Osteoblast (primary cell): ENCODE measurements around the gene TMPRSS3. TPM values are rescaled to one million over a fixed set of nuclear protein-coding genes. Genes with fewer than 3 reads are reported as not detected.

Experiments used
- DNase-seq: peaks from one replicate; pipeline ENCODE4 v3.0.0; 2011; ENCODE audit warnings: low spot score, mixed read lengths; ENCODE audit not compliant: insufficient read length; ENCODE audit errors: missing footprints
- H2AFZ ChIP-seq: 2 replicates; pipeline ENCODE4 v1.6.0; 2011; ENCODE audit warnings: mild to moderate bottlenecking, low read length
- H3K27ac ChIP-seq: 2 replicates; pipeline ENCODE4 v1.5.1; 2011; ENCODE audit warnings: mild to moderate bottlenecking, low read depth, low read length, moderate library complexity
- H3K27me3 ChIP-seq: 2 replicates; pipeline ENCODE4 v1.6.0; 2012; ENCODE audit warnings: mild to moderate bottlenecking, control low read depth, inconsistent platforms, low read length, moderate library complexity; ENCODE audit not compliant: insufficient read depth
- H3K36me3 ChIP-seq: 2 replicates; pipeline ENCODE4 v1.5.1; 2011; ENCODE audit warnings: mild to moderate bottlenecking, low read length, control low read depth, moderate library complexity; ENCODE audit not compliant: insufficient read depth
- H3K4me1 ChIP-seq: 2 replicates; pipeline ENCODE4 v1.5.1; 2011; ENCODE audit warnings: mild to moderate bottlenecking, low read length, control low read depth, moderate library complexity; ENCODE audit not compliant: insufficient read depth
- H3K4me2 ChIP-seq: 2 replicates; pipeline ENCODE4 v1.6.0; 2011; ENCODE audit warnings: mild to moderate bottlenecking, low read length; ENCODE audit not compliant: insufficient read depth
- H3K4me3 ChIP-seq: fragments of 200-600 bp; sonication (generic); 3 replicates; pipeline ENCODE4 v1.5.1; 2012; ENCODE audit warnings: mild to moderate bottlenecking, low read length, inconsistent platforms; ENCODE audit not compliant: insufficient read depth
- H3K79me2 ChIP-seq: 2 replicates; pipeline ENCODE4 v1.6.0; 2012; ENCODE audit warnings: mild to moderate bottlenecking, low read length, control low read depth, inconsistent platforms; ENCODE audit not compliant: insufficient read depth
- H3K9me3 ChIP-seq: 2 replicates; pipeline ENCODE4 v1.5.1; 2011; ENCODE audit warnings: low read depth, low read length, control low read depth
- H4K20me1 ChIP-seq: 2 replicates; pipeline ENCODE4 v1.6.0; 2012; ENCODE audit warnings: mild to moderate bottlenecking, low read length, control low read depth; ENCODE audit not compliant: insufficient read depth
- total RNA-seq: library from RNA; depleted of rRNA; stranded (reverse); fragments of >200 nt; gene quantifications from 2 replicates; pipeline ENCODE4 v1.2.3, GENCODE V29; 2012
- TF ChIP-seq, protein P1 (sequence below): IDR thresholded peaks from 2 replicates; pipeline ENCODE4 v1.5.1; 2011; ENCODE audit warnings: mild to moderate bottlenecking, low read depth, low read length, moderate library complexity; ENCODE audit errors: extremely low read depth

The TMPRSS3 gene
- total RNA-seq, 1 donor = not detected

DNA sequence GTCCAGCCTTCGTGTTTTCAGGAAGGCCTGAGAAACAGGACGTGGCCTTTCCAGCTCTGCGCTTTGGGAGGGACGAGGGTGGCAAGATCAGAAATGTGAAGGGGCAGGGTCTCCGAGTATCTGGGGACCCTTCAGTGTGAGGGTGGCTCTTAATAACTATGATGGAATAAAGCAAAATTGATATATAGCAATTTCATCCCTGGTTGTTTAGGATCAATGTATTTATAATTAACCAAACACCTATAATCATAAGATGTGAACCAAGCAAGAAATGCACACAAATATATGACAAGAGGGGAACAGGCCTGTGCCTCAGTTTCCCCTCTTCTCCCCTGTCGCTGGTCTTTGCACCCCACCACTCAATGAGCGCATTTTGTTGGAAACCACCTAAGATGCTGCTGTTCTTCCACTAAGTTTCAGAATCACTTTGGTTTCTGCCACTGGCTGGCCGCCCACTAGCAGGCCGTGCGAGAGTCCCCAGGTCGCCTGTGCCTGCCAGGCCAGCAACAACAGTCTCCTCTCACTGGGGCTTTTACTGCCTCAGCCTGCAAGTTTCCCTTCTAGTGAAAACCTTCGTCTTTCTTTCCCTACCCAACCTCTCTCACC, 44.4 kb upstream of the TMPRSS3 start:
- Histone ChIP-seq H3K27me3 (no peaks in the 10 kb centered on the region), H3K9me3 (no peaks in the 10 kb centered on the region), H3K27ac (no peak overlapping the region), H4K20me1 (no peaks in the 10 kb centered on the region), H3K4me1 (no peaks in the 10 kb centered on the region), H3K4me2 (no peak overlapping the region), H3K79me2 (no peaks in the 10 kb centered on the region), H3K4me3 (no peak overlapping the region), H2AFZ (no peak overlapping the region), H3K36me3 (no peaks in the 10 kb centered on the region)
- no peak for DNase-seq
- TF ChIP-seq, protein P1, sequence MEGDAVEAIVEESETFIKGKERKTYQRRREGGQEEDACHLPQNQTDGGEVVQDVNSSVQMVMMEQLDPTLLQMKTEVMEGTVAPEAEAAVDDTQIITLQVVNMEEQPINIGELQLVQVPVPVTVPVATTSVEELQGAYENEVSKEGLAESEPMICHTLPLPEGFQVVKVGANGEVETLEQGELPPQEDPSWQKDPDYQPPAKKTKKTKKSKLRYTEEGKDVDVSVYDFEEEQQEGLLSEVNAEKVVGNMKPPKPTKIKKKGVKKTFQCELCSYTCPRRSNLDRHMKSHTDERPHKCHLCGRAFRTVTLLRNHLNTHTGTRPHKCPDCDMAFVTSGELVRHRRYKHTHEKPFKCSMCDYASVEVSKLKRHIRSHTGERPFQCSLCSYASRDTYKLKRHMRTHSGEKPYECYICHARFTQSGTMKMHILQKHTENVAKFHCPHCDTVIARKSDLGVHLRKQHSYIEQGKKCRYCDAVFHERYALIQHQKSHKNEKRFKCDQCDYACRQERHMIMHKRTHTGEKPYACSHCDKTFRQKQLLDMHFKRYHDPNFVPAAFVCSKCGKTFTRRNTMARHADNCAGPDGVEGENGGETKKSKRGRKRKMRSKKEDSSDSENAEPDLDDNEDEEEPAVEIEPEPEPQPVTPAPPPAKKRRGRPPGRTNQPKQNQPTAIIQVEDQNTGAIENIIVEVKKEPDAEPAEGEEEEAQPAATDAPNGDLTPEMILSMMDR = no peak

DNA sequence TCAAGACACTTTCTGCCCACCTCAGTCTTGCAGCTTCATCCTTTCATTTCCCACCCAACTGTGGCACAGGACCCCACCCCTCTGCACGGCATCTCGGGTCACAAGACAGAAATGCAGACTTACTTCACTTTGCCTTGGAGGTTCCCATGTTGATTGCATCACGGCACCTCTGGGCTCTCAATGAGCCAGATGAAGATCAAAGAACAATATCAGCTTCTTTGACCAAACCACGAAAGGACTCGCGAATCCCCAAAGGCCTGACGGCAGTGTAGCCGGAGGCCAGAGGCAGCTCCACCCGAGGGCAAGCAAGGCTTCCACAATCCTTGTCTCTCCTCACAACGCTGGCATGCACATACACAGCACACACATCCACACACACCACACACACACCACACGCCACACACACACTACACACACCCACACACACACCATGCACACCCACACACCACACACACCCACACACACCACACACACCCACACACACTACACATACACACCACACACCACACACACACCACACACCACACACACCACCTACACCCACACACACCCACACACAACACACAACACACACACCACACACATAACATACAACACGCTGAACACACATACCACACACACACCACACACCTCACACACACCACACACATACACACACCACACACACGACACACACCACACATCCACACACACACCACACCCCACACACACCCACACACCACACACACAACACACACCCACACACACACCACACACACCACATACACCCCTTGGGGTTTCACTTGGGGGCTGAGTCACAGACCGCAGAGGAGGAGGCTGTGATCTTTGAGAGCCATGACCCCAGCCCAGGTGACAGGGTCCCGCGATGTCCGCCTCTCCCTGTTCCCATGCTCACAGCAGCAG, 43.7 kb upstream of the TMPRSS3 start:
- Histone ChIP-seq H3K27ac (no peak overlapping the region), H4K20me1 (no peaks in the 10 kb centered on the region), H3K4me1 (no peaks in the 10 kb centered on the region), H3K4me3 (no peak overlapping the region), H3K27me3 (no peaks in the 10 kb centered on the region), H3K36me3 (no peaks in the 10 kb centered on the region), H2AFZ (no peak overlapping the region), H3K4me2 (no peak overlapping the region), H3K79me2 (no peaks in the 10 kb centered on the region), H3K9me3 (no peaks in the 10 kb centered on the region)
- TF ChIP-seq, protein P1 = no peak
- DNase-seq = no peak

DNA sequence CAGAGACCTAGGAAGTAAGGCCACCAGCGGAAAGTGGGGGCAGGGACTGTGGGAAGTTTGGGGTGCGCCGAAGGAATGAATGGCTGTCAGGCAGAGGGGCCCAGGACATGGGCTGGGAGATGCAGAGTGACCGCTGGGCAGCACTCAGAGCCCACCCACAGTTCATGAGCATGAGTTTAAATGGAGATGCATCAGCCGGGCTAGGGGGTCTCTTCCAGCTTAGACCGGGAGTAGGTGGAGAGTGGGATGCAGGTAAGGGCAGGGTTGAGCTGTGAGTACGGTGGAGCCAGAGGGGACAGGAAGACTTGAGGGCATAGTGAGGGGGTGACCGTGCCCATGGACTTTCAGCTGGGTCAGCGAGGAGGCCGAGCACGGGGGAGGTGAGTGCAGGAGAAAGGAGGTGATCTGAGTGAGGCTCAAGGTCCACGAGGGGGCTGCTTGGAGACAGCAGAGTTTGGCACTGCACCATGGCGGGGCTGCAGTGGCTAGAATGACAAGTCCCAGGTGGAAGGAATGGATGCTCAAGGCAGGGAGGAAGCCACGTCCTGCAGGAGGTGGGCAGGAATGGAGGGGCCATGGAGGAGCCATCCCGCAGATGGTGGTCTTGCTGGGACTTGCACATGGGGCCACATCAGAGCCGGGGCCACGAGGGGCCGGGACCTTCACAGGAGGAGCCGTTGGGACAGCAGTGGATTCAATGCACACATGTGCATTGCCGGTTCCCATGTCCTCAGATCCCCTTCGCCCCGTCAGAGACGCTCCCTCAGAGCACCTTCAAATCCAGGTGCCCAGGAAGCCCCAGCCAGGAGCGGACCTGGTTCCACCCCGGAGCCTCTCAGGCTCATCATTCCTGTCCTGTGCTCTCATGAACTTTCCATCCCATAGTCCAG, 42.7 kb upstream of the TMPRSS3 start:
- Histone ChIP-seq H3K4me3 (no peak overlapping the region), H2AFZ (no peak overlapping the region), H4K20me1 (no peaks in the 10 kb centered on the region), H3K27me3 (no peaks in the 10 kb centered on the region), H3K4me2 (no peak overlapping the region), H3K4me1 (no peaks in the 10 kb centered on the region), H3K79me2 (no peaks in the 10 kb centered on the region), H3K9me3 (no peaks in the 10 kb centered on the region), H3K27ac (no peak overlapping the region), H3K36me3 (no peaks in the 10 kb centered on the region)
- TF ChIP-seq, protein P1 = no peak
- DNase-seq = no peak
